K562 (cell line): ENCODE measurements around the gene FBN3. TPM values are rescaled to one million over a fixed set of nuclear protein-coding genes. Genes with fewer than 3 reads are reported as not detected.

Source experiments
- CREB1 ChIP-seq, 2 experiments: sonication (generic) in 1 of 2; formaldehyde crosslinking in 1 of 2; IDR thresholded peaks; 2 replicates each; pipeline versions ENCODE4 v1.6.1 to v1.8.0; 2012 to 2022; ENCODE audit warnings: inconsistent platforms in 1 of 2, mild to moderate bottlenecking in 1 of 2, missing genetic modification reagents in 1 of 2, moderate library complexity in 1 of 2
- CXXC5 ChIP-seq: fragments of 250-450 bp; sonication (Bioruptor Pico); IDR thresholded peaks from 2 replicates; pipeline ENCODE4 v1.8.0; 2022; ENCODE audit warnings: inconsistent platforms, mild to moderate bottlenecking, moderate library complexity
- DMBX1 ChIP-seq: fragments of 250-450 bp; sonication (Bioruptor Pico); IDR thresholded peaks from 2 replicates; pipeline ENCODE4 v1.8.0; 2022; ENCODE audit warnings: inconsistent platforms, mild to moderate bottlenecking, moderate library complexity, borderline replicate concordance
- ELF4 ChIP-seq: fragments of 450-650 bp; formaldehyde crosslinking; IDR thresholded peaks from 2 replicates; pipeline ENCODE4 v1.4.0; 2022; ENCODE audit warnings: missing genetic modification characterization
- ETV1 ChIP-seq: fragments of 450-650 bp; conservative IDR thresholded peaks from 2 replicates; pipeline ENCODE4 v1.6.1; 2016; ENCODE audit warnings: missing genetic modification characterization, control low read depth, low read depth, missing compliant biosample characterization
- EWSR1 ChIP-seq: fragments of 450-650 bp; IDR thresholded peaks from 2 replicates; pipeline ENCODE4 v1.6.1; 2018; ENCODE audit warnings: borderline replicate concordance, mild to moderate bottlenecking, low read depth, moderate library complexity; ENCODE audit not compliant: partially characterized antibody
- FOSL1 ChIP-seq: fragments of 200-800 bp; sonication (Bioruptor generic); conservative IDR thresholded peaks from 2 replicates; pipeline ENCODE4 v1.6.1; 2016; ENCODE audit warnings: missing genetic modification characterization, missing compliant biosample characterization
- GABPA ChIP-seq: fragments of 200-800 bp; sonication (Bioruptor generic); conservative IDR thresholded peaks from 2 replicates; pipeline ENCODE4 v1.6.1; 2016; ENCODE audit warnings: low read depth, missing genetic modification characterization, missing compliant biosample characterization
- HDAC3 ChIP-seq: fragments of 450-650 bp; IDR thresholded peaks from 2 replicates; pipeline ENCODE4 v1.6.1; 2018; ENCODE audit warnings: borderline replicate concordance, mild to moderate bottlenecking, moderate library complexity; ENCODE audit not compliant: partially characterized antibody
- NONO ChIP-seq, 2 experiments: fragments of 200-400 bp in 1 of 2; fragments of 450-650 bp in 1 of 2; formaldehyde crosslinking in 1 of 2; IDR thresholded peaks; 2 replicates each; pipeline ENCODE4 v1.6.1; 2017; ENCODE audit warnings: low read depth in 2 of 2, mild to moderate bottlenecking in 2 of 2, moderate library complexity in 2 of 2, low read length in 1 of 2
- NR2F6 ChIP-seq: fragments of 450-650 bp; formaldehyde crosslinking; IDR thresholded peaks from 2 replicates; pipeline ENCODE4 v1.4.0; 2020; ENCODE audit warnings: mild to moderate bottlenecking
- OTX1 ChIP-seq: fragments of 450-650 bp; formaldehyde crosslinking; IDR thresholded peaks from 2 replicates; pipeline ENCODE4 v1.4.0; 2022; ENCODE audit warnings: mild to moderate bottlenecking
- PREB ChIP-seq: sonication (generic); formaldehyde crosslinking; IDR thresholded peaks from 2 replicates; pipeline ENCODE4 v1.8.1; 2023; ENCODE audit warnings: mild to moderate bottlenecking, missing genetic modification reagents
- RCOR1 ChIP-seq, 2 experiments: IDR thresholded peaks; 2 replicates each; pipeline ENCODE4 v1.6.1; 2012; ENCODE audit warnings: low read depth in 2 of 2, low read length in 2 of 2, borderline replicate concordance in 1 of 2, improper control_type of control experiment in 1 of 2
- SETDB1 ChIP-seq: IDR thresholded peaks from one replicate; pipeline ENCODE4 v1.6.1; 2012; ENCODE audit warnings: low read length, control low read depth, inconsistent platforms
- SMARCC2 ChIP-seq: fragments of 450-650 bp; IDR thresholded peaks from 2 replicates; pipeline ENCODE4 v1.6.1; 2017; ENCODE audit warnings: antibody characterized with exemption, moderate library complexity, mild to moderate bottlenecking, low read depth
- SPI1 ChIP-seq: IDR thresholded peaks from 2 replicates; pipeline ENCODE4 v1.6.1; 2011; ENCODE audit warnings: low read depth, low read length, control low read depth, borderline replicate concordance
- SREBF1 ChIP-seq: fragments of 150-350 bp; IDR thresholded peaks from 2 replicates; pipeline ENCODE4 v1.6.1; 2014; ENCODE audit warnings: antibody characterized with exemption, low read depth, low read length, borderline replicate concordance
- TARDBP ChIP-seq: fragments of 450-650 bp; IDR thresholded peaks from 2 replicates; pipeline ENCODE4 v1.6.1; 2016
- TFE3 ChIP-seq: fragments of 450-650 bp; formaldehyde crosslinking; IDR thresholded peaks from 2 replicates; pipeline ENCODE4 v1.4.0; 2020; ENCODE audit warnings: mild to moderate bottlenecking, mixed read lengths
- VEZF1 ChIP-seq: fragments of 200-800 bp; sonication (Bioruptor generic); IDR thresholded peaks from 2 replicates; pipeline ENCODE4 v1.6.1; 2017; ENCODE audit warnings: missing genetic modification characterization, missing compliant biosample characterization
- XRCC5 ChIP-seq: fragments of 200-400 bp; formaldehyde crosslinking; IDR thresholded peaks from 2 replicates; pipeline ENCODE4 v1.6.1; 2017; ENCODE audit warnings: low read depth, mild to moderate bottlenecking, low read length
- ZC3H11A ChIP-seq: IDR thresholded peaks from 2 replicates; pipeline ENCODE4 v1.6.1; 2012; ENCODE audit warnings: low read depth, low read length, improper control_type of control experiment
- ZKSCAN8 ChIP-seq: fragments of 200-800 bp; sonication (Bioruptor generic); IDR thresholded peaks from 2 replicates; pipeline ENCODE4 v1.6.1; 2016; ENCODE audit warnings: missing genetic modification characterization, missing compliant biosample characterization
- ZNF589 ChIP-seq: fragments of 200-800 bp; sonication (Bioruptor generic); IDR thresholded peaks from 2 replicates; pipeline ENCODE4 v1.6.1; 2016; ENCODE audit warnings: low read depth, missing genetic modification characterization, missing compliant biosample characterization
- ZNF75A ChIP-seq: fragments of 450-650 bp; formaldehyde crosslinking; IDR thresholded peaks from 2 replicates; pipeline ENCODE4 v1.4.0; 2020; ENCODE audit warnings: mild to moderate bottlenecking
- polyA plus RNA-seq, 8 experiments: library from polyadenylated mRNA; depleted of rRNA in 4 of 8; stranded (reverse) in 5 of 8; unstranded in 3 of 8; fragments of >200 nt; fragmentation: Nextera tagmentation in 2 of 8; fragmentation: Illumina TruSeq in 1 of 8; extraction: Ambion mirVana in 2 of 8; extraction: Trizol in 1 of 8; gene quantifications; 2 replicates each; pipeline versions ENCODE4 v1.2.1 to v1.2.3, GENCODE V29; 2011 to 2014; ENCODE audit warnings: inconsistent platforms in 1 of 8, missing spikeins in 1 of 8
- total RNA-seq, 7 experiments: library from RNA; depleted of rRNA in 6 of 7; stranded (reverse); fragments of >200 nt in 6 of 7; fragmentation: Illumina TruSeq in 2 of 7; extraction: Trizol in 2 of 7; gene quantifications; 2 replicates each; pipeline versions ENCODE4 v1.2.1 to v1.2.3, GENCODE V29; 2011 to 2021; ENCODE audit warnings: low replicate concordance in 1 of 7

FBN3 gene
- total and polyA plus RNA-seq, 9 of the 15 experiments (the other 6 are each of a cell fraction or from before 2014, with no cell fraction given): under 0.01 to 0.29 (median 0.01) TPM; not detected in 4

GRCh38 chr19:8057545-8058270 is 91.7 kb downstream of the FBN3 start (continued):
- peak; percentile 75 for TF ChIP-seq TFE3
- TF ChIP-seq OTX1 (CRISPR knock-in tag): no peak
- no peak for TF ChIP-seq ETV1 (tag)
- TF ChIP-seq GABPA (tag): no peak
- no peak for TF ChIP-seq TARDBP
- no peak for TF ChIP-seq ZC3H11A
- no peak for TF ChIP-seq VEZF1 (CRISPR knock-in tag)
- no peak for TF ChIP-seq SREBF1
- no peak for TF ChIP-seq ELF4
- TF ChIP-seq SETDB1: no peak
- TF ChIP-seq SMARCC2: no peak
- TF ChIP-seq FOSL1 (tag): no peak
- no peak for TF ChIP-seq ZNF75A (CRISPR knock-in tag)
- no peak for TF ChIP-seq EWSR1
- no peak for TF ChIP-seq ZKSCAN8
- no peak for TF ChIP-seq NONO (IDR thresholded peaks at IDR 0.05; ENCODE audit: low read depth in 2 of 2, low read length in 1 of 2)
- no peak for TF ChIP-seq XRCC5
- no peak for TF ChIP-seq ZNF589 (CRISPR knock-in tag)
- TF ChIP-seq DMBX1 (CRISPR knock-in tag): no peak
- no peak for TF ChIP-seq NR2F6 (CRISPR knock-in tag)
- no peak for TF ChIP-seq PREB (CRISPR knock-in tag)
- TF ChIP-seq SPI1: no peak
- TF ChIP-seq RCOR1 (IDR thresholded peaks at IDR 0.05; ENCODE audit: borderline replicate concordance in 1 of 2, low read depth in 2 of 2, low read length in 2 of 2): no peak
- no peak for TF ChIP-seq HDAC3
- TF ChIP-seq CREB1 (IDR thresholded peaks at IDR 0.05): no peak
- no peak for TF ChIP-seq CREB1 (CRISPR knock-in tag; IDR thresholded peaks at IDR 0.05)
- TF ChIP-seq CXXC5: no peak
